Neural cell (in vitro differentiated cells): ENCODE measurements around the gene DACH1.

ENCODE experiments used
- CTCF ChIP-seq: fragments of 450-650 bp; IDR thresholded peaks from 2 replicates; pipeline ENCODE4 v1.5.1; 2014; ENCODE audit warnings: antibody characterized with exemption, mild to moderate bottlenecking, moderate library complexity; ENCODE audit not compliant: poor library complexity, severe bottlenecking
- EP300 ChIP-seq: fragments of 450-650 bp; conservative IDR thresholded peaks from 2 replicates; pipeline ENCODE4 v1.6.1; 2014; ENCODE audit warnings: antibody characterized with exemption, mild to moderate bottlenecking, moderate library complexity; ENCODE audit not compliant: poor library complexity, severe bottlenecking
- EZH2 ChIP-seq: fragments of 200-600, 300-800 bp; shearing (Covaris generic), sonication (generic); IDR thresholded peaks from 2 replicates; pipeline ENCODE4 v1.6.1; 2014; ENCODE audit warnings: antibody characterized with exemption, low read length, borderline replicate concordance, mild to moderate bottlenecking; ENCODE audit not compliant: insufficient read depth, poor library complexity, severe bottlenecking
- TAF1 ChIP-seq: IDR thresholded peaks from 2 replicates; pipeline ENCODE4 v1.6.1; 2012; ENCODE audit warnings: low read depth

DNA sequence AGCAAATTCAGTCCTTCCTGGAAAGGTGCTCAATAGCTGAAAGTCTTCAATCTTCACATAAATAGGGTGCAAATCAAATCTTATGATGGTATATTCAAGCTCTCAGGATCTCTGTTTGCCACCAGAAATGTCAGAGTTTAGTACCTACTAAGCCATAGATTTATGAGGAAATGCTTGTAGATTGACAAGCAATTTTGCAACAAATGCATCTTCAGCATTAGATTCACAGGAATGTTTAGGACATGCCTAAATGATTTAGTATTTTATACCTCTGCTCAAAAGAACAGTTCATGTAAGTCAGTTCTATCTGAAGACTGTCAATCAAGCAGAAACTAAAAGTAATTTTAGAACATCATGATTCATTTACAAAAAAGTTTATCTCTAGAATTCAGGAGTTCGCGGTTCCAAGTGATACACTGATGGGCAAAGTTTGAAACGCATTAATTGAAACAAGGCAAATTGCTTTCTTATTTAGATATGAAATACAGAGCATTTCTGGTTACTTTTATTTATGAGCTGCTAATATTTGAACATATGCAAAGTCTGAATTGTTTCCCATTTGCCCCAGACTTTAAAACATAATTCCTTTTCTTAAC is 65.7 kb downstream of the DACH1 start:
- TF ChIP-seq CTCF = no peak
- no peak for TF ChIP-seq EZH2
- no peak for TF ChIP-seq TAF1
- TF ChIP-seq EP300 = no peak
